Tibial artery (tissue), 4 donors: ENCODE data around the gene ADRM1.

Experiments used
- DNase-seq, 2 donors: peaks; one replicate each; pipeline ENCODE4 v3.0.0-alpha.2; 2019
- H3K27ac ChIP-seq, 2 donors: fragments of 200-600 bp; sonication (generic) in 1 of 2; 1 replicate in 1 of 2; 2 replicates in 1 of 2; pipeline ENCODE4 v1.5.1; 2018 to 2019; ENCODE audit warnings: mild to moderate bottlenecking in 1 of 2
- H3K27me3 ChIP-seq, 2 donors: fragments of 200-600 bp; sonication (generic) in 1 of 2; one replicate each; pipeline versions ENCODE4 v1.5.1 to v1.6.0; 2016 to 2019
- H3K36me3 ChIP-seq, 3 donors: fragments of 200-600 bp; sonication (generic) in 2 of 3; one replicate each; pipeline ENCODE4 v1.5.1; 2016 to 2019; ENCODE audit warnings: mild to moderate bottlenecking in 2 of 3
- H3K4me1 ChIP-seq, 4 donors: fragments of 200-600 bp; sonication (generic) in 2 of 4; 1 replicate in 3 of 4; 2 replicates in 1 of 4; pipeline ENCODE4 v1.5.1; 2016 to 2019
- H3K4me3 ChIP-seq, 2 donors: fragments of 200-600 bp; sonication (generic) in 1 of 2; 1 replicate in 1 of 2; 2 replicates in 1 of 2; pipeline ENCODE4 v1.5.1; 2018 to 2019; ENCODE audit warnings: mild to moderate bottlenecking in 2 of 2
- H3K9me3 ChIP-seq, 3 donors: fragments of 200-600 bp; sonication (generic) in 1 of 3; one replicate each; pipeline ENCODE4 v1.5.1; 2016 to 2019
- intact Hi-C: fragments of 100-400 bp; cut with DNase I; formaldehyde crosslinking; loops from one replicate; pipeline ENCODE4 v1.15.0; 2023; ENCODE audit warnings: low total_unique reads
- TF ChIP-seq, protein P1 (sequence below), 2 experiments: fragments of 200-600 bp in 1 of 2; fragments of 450-650 bp in 1 of 2; IDR thresholded peaks; one replicate each; pipeline ENCODE4 v1.5.1; 2017 to 2019; ENCODE audit warnings: antibody characterized with exemption in 2 of 2, mild to moderate bottlenecking in 1 of 2, moderate library complexity in 1 of 2

ADRM1 gene

DNA sequence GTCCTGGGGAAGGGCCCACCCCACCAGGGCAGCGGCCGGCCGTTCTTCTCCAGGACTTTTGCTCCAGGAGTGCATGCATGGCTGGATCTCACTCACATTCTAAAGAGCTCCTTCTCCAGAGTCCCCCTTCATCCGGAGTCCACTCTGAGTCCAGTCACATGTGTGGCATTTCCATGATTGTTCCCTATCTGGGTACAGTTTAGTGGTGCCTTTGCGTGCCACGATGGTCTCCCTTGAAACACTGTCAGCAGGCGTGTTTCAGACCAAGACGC is 43.6 kb upstream of the ADRM1 start:
- no peaks in the 10 kb centered on the region for H3K27me3 ChIP-seq
- no peak overlapping the region for H3K4me3 ChIP-seq
- TF ChIP-seq, protein P1, sequence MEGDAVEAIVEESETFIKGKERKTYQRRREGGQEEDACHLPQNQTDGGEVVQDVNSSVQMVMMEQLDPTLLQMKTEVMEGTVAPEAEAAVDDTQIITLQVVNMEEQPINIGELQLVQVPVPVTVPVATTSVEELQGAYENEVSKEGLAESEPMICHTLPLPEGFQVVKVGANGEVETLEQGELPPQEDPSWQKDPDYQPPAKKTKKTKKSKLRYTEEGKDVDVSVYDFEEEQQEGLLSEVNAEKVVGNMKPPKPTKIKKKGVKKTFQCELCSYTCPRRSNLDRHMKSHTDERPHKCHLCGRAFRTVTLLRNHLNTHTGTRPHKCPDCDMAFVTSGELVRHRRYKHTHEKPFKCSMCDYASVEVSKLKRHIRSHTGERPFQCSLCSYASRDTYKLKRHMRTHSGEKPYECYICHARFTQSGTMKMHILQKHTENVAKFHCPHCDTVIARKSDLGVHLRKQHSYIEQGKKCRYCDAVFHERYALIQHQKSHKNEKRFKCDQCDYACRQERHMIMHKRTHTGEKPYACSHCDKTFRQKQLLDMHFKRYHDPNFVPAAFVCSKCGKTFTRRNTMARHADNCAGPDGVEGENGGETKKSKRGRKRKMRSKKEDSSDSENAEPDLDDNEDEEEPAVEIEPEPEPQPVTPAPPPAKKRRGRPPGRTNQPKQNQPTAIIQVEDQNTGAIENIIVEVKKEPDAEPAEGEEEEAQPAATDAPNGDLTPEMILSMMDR (IDR thresholded peaks at IDR 0.05), result no peak
- peaks cover 47 to 72% (median 56%) of the 10 kb centered on the region in 3 donors for H3K36me3 ChIP-seq
- H3K4me1 ChIP-seq, result peaks cover 0 to 13% (median under 1%) of the 10 kb centered on the region in 4 donors
- intact Hi-C loops, result no loop called here
- no peaks in the 10 kb centered on the region for H3K9me3 ChIP-seq
- no peak for DNase-seq
- H3K27ac ChIP-seq, result no peak overlapping the region

DNA sequence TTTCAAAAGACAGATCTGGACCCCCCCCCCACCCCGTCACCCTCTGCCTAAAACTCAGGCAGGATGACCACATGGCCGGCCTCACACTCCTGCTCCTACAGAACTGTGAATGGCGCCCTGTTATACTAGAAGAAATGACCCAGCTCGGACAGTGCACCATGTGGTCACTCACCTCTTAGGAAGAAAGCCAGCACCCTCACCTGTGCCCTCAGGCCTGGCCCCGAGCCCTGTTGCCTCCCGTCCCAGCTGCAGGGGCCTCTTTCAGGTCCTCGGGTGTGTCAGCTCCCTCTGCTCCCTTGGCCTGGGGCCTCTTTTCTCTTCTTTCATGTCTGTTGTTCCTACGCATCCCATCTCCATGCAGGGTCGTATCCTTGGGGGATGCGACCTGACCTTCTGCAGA is 40.7 kb upstream of the ADRM1 start:
- no peak for DNase-seq
- TF ChIP-seq, protein P1 (IDR thresholded peaks at IDR 0.05), result no peak
- intact Hi-C loops, result no loop called here
- no peak overlapping the region for H3K4me3 ChIP-seq
- H3K36me3 ChIP-seq, result peaks cover 53 to 82% (median 65%) of the 10 kb centered on the region in 3 donors
- peaks cover 0 to 13% (median 0%) of the 10 kb centered on the region in 4 donors for H3K4me1 ChIP-seq
- no peak overlapping the region for H3K27ac ChIP-seq
- H3K27me3 ChIP-seq, result no peaks in the 10 kb centered on the region
- no peaks in the 10 kb centered on the region for H3K9me3 ChIP-seq

DNA sequence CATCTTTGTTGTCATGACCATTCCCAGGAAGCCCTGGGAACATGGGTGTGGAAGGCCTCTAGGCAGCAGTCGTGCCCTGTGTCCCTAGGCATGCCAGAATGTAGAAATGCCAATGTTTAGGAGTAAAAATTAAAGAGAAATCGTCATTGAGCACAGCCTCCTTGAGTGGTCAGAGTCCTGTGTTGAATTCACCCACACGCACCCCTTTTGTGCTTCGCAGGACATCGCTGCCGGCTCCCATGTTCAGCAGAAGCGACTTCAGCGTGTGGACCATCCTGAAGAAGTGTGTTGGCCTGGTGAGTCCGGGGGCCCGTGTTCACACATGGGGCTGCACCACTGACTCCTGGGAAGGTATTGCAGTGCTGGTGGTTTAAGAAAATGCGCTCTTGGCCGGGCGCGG is 39.4 kb upstream of the ADRM1 start:
- H3K27me3 ChIP-seq, result no peaks in the 10 kb centered on the region
- H3K4me3 ChIP-seq, result no peak overlapping the region
- peaks cover 0 to 8% (median 0%) of the 10 kb centered on the region in 4 donors for H3K4me1 ChIP-seq
- no peak for DNase-seq
- intact Hi-C loops, result no loop called here
- H3K36me3 ChIP-seq, result peaks cover 52 to 82% (median 64%) of the 10 kb centered on the region in 3 donors
- H3K9me3 ChIP-seq, result no peaks in the 10 kb centered on the region
- TF ChIP-seq, protein P1 (IDR thresholded peaks at IDR 0.05), result no peak
- no peak overlapping the region for H3K27ac ChIP-seq

DNA sequence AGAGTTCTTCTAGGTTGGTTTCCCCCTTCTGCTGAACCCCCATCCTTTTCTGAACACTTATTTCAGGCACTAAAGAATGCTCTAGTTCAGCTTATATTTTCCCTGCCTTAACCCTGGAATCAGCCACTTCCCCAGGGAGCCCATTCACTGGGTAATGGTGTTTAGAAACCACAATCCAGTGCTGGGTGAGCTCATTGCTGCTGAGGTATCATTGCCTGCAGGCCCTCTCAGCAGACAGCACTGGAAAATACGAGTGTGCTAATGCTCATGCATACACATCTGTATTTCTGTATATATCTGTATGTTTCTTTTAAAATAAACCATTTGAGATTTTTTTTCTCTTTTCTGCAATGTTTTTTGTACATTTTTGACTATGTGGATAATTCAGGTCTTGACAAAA is 37.4 kb upstream of the ADRM1 start:
- no peaks in the 10 kb centered on the region for H3K9me3 ChIP-seq
- DNase-seq, result no peak
- no peaks in the 10 kb centered on the region for H3K4me1 ChIP-seq
- TF ChIP-seq, protein P1 (IDR thresholded peaks at IDR 0.05), result no peak
- intact Hi-C loops, result no loop called here
- no peak overlapping the region for H3K4me3 ChIP-seq
- no peak overlapping the region for H3K27ac ChIP-seq
- H3K27me3 ChIP-seq, result no peaks in the 10 kb centered on the region
- peaks cover 52 to 82% (median 58%) of the 10 kb centered on the region in 3 donors for H3K36me3 ChIP-seq

DNA sequence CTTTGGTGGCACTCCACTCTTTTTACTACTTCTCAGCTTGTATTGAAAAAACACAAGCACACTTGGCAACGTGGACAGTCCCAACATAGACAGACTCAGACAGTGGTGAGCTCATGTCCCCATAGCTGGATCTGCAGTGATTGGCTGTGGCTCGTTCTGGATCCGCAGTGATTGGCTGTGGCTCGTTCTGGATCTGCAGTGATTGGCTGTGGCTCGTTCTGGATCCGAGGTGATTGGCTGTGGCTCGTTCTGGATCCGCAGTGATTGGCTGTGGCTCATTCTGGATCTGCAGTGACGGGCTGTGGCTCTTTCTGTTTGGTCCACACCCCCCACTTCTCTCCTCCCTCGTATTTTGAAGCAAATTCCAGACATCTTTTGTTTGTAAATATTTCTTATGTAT is 36.5 kb upstream of the ADRM1 start:
- Histone ChIP-seq H3K36me3 (peaks cover 47 to 78% (median 51%) of the 10 kb centered on the region in 3 donors), H3K4me1 (no peaks in the 10 kb centered on the region), H3K9me3 (no peaks in the 10 kb centered on the region), H3K4me3 (no peak overlapping the region), H3K27me3 (no peaks in the 10 kb centered on the region), H3K27ac (no peak overlapping the region)
- intact Hi-C loops, result no loop called here
- DNase-seq, result no peak
- TF ChIP-seq, protein P1 (IDR thresholded peaks at IDR 0.05), result no peak

DNA sequence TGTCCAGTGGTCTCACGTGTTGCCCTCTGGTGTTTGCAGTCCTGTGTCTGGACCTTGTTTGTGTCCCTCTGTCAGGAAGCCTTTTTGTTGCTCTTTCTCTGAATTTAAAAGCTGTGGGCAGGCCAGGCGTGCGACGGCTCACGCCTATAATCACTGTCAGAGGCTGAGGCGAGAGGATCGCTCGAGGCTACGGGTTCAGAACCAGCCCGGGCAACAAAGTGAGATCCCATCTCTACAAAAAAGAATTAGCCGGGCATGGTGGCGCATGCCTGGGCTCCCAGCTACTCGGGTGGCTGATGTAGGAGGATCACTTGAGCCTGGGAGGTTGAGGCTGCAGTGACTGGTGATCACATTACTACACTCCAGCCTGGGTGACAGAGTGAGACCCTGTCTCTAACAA is 35.9 kb upstream of the ADRM1 start:
- intact Hi-C loops, result no loop called here
- Histone ChIP-seq H3K36me3 (peaks cover 50 to 78% (median 51%) of the 10 kb centered on the region in 3 donors), H3K27ac (no peak overlapping the region), H3K9me3 (no peaks in the 10 kb centered on the region), H3K27me3 (no peaks in the 10 kb centered on the region), H3K4me1 (no peaks in the 10 kb centered on the region), H3K4me3 (no peak overlapping the region)
- TF ChIP-seq, protein P1 (IDR thresholded peaks at IDR 0.05), result no peak
- no peak for DNase-seq
